GM18498 (cell line): ENCODE data around the gene CBLIF.
"Not testable (repeated sequence)": the region's sequence is repeated elsewhere in the genome, so short reads cannot be mapped to it uniquely, and the experiment has no call there.

Source experiments
- ATAC-seq: cut with Tn5 transposase; IDR thresholded peaks from one replicate; pipeline ENCODE4 v1.9.1; 2021; ENCODE audit warnings: mild to moderate bottlenecking, moderate library complexity; ENCODE audit not compliant: unreplicated experiment

CBLIF gene

GRCh38 chr11:59845399-59845798, at the start of gene CBLIF:
Gene CBLIF (minus strand): TSS chr11:59845499. CDS start chr11:59845453, 46 bp downstream.
- no peak for ATAC-seq

GRCh38 chr11:59894616-59895015, 49.3 kb upstream of the CBLIF start:
- ATAC-seq: no peak

- ATAC-seq: no peak
These were observed 46.5 kb upstream of the CBLIF start for GRCh38 chr11:59891781-59892181.

GRCh38 chr11:59887156-59887555, 41.9 kb upstream of the CBLIF start:
- ATAC-seq: not testable (repeated sequence)

- no peak for ATAC-seq
These were observed 38.3 kb upstream of the CBLIF start for GRCh38 chr11:59883597-59883996.

GRCh38 chr11:59879567-59879966, 34.3 kb upstream of the CBLIF start:
- no peak for ATAC-seq

- ATAC-seq: no peak
These were observed 33.3 kb upstream of the CBLIF start, which contains the start of gene OOSP3 for GRCh38 chr11:59878575-59878974. Gene OOSP3 (plus strand): TSS chr11:59878782. CDS start chr11:59878809, 27 bp downstream.

- no peak for ATAC-seq
These were observed 32.5 kb upstream of the CBLIF start for GRCh38 chr11:59877784-59878183.

GRCh38 chr11:59877325-59877724, 32.0 kb upstream of the CBLIF start:
- no peak for ATAC-seq

GRCh38 chr11:59875856-59876519, 30.7 kb upstream of the CBLIF start:
- ATAC-seq: no peak

- no peak for ATAC-seq
These were observed 26.8 kb upstream of the CBLIF start for GRCh38 chr11:59872076-59872475.

- no peak for ATAC-seq
These were observed 22.6 kb upstream of the CBLIF start for GRCh38 chr11:59867946-59868345.

- no peak for ATAC-seq
These were observed 21.5 kb upstream of the CBLIF start for GRCh38 chr11:59866836-59867235.

GRCh38 chr11:59866397-59866796, 21.1 kb upstream of the CBLIF start, which contains the start of gene TCN1:
Gene TCN1 (minus strand): TSS chr11:59866487. CDS start chr11:59866470, 17 bp downstream.
- no peak for ATAC-seq

GRCh38 chr11:59865031-59865430, 19.7 kb upstream of the CBLIF start:
- ATAC-seq: no peak

GRCh38 chr11:59862252-59862651, 17.0 kb upstream of the CBLIF start:
- ATAC-seq: no peak

GRCh38 chr11:59859673-59860072, 14.4 kb upstream of the CBLIF start:
- ATAC-seq: no peak

GRCh38 chr11:59857439-59858434, 12.4 kb upstream of the CBLIF start:
- no peak for ATAC-seq

GRCh38 chr11:59854871-59855270, 9.6 kb upstream of the CBLIF start:
- ATAC-seq: no peak

GRCh38 chr11:59851416-59851815, 6.1 kb upstream of the CBLIF start:
- ATAC-seq: not testable (repeated sequence)

- not testable (repeated sequence) for ATAC-seq
These were observed 4.3 kb upstream of the CBLIF start for GRCh38 chr11:59849551-59849950.

GRCh38 chr11:59849129-59849528, 3.8 kb upstream of the CBLIF start:
- ATAC-seq: no peak
